NCI-H2029 treated with DMSO at 0.1 percent for 48 hours (cell line): ENCODE measurements around the gene KLHL26.

ENCODE experiments used
- DNase-seq: peaks from one replicate; lab custom pipeline; 2025; lab: John Stamatoyannopoulos, UW

KLHL26 gene

GRCh38 chr19:18603255-18603957, 33.4 kb upstream of the KLHL26 start:
- DNase-seq: no peak

GRCh38 chr19:18603958-18604819, 32.6 kb upstream of the KLHL26 start:
- DNase-seq: no peak

GRCh38 chr19:18604820-18605159, 32.0 kb upstream of the KLHL26 start:
- DNase-seq: no peak

- DNase-seq: no peak
Observed at GRCh38 chr19:18605196-18605545, 31.7 kb upstream of the KLHL26 start.

GRCh38 chr19:18605546-18606280, 31.1 kb upstream of the KLHL26 start:
- no peak for DNase-seq

- no peak for DNase-seq
Observed at GRCh38 chr19:18606281-18607225, 30.3 kb upstream of the KLHL26 start, which contains the start of gene CRLF1. Gene CRLF1, minus strand, starts transcription at chr19:18606799. Its CDS starts 143 bp downstream, at chr19:18606656.

- no peak for DNase-seq
Observed at GRCh38 chr19:18607226-18608101, 29.4 kb upstream of the KLHL26 start.

- no peak for DNase-seq
Observed at GRCh38 chr19:18608102-18608804, 28.6 kb upstream of the KLHL26 start.

GRCh38 chr19:18608805-18609716, 27.8 kb upstream of the KLHL26 start:
- no peak for DNase-seq

- DNase-seq: no peak
Observed at GRCh38 chr19:18609717-18610051, 27.1 kb upstream of the KLHL26 start.

GRCh38 chr19:18610245-18610555, 26.6 kb upstream of the KLHL26 start:
- DNase-seq: no peak

GRCh38 chr19:18610556-18611326, 26.1 kb upstream of the KLHL26 start:
- no peak for DNase-seq

GRCh38 chr19:18611327-18612050, 25.3 kb upstream of the KLHL26 start:
- no peak for DNase-seq

GRCh38 chr19:18612051-18612771, 24.6 kb upstream of the KLHL26 start:
- no peak for DNase-seq

GRCh38 chr19:18612772-18613588, 23.8 kb upstream of the KLHL26 start, which contains the start of gene TMEM59L:
Gene TMEM59L, plus strand, starts transcription at chr19:18612870. Its CDS starts 89 bp downstream, at chr19:18612959.
- DNase-seq: no peak
